Mucosa of descending colon (tissue), 3 donors: ENCODE data around the gene PHF21B. TPM values are rescaled to one million over a fixed set of nuclear protein-coding genes. Genes with fewer than 3 reads are reported as not detected.

Source experiments
- ATAC-seq: fragments of 200-7000 bp; cut with Tn5 transposase; one replicate; pipeline ENCODE4 v1.9.1; 2020; ENCODE audit warnings: mild to moderate bottlenecking, moderate library complexity
- DNase-seq, 3 donors: peaks; one replicate each; pipeline ENCODE4 v3.0.0-alpha.2; 2020
- H3K36me3 ChIP-seq: fragments of 200-600 bp; one replicate; pipeline ENCODE4 v1.8.0; 2021; ENCODE audit warnings: low read depth, mild to moderate bottlenecking
- H3K4me1 ChIP-seq: fragments of 200-600 bp; one replicate; pipeline ENCODE4 v1.8.0; 2021; ENCODE audit warnings: low read depth, mild to moderate bottlenecking
- H3K4me3 ChIP-seq: fragments of 200-600 bp; one replicate; pipeline ENCODE4 v1.8.0; 2021; ENCODE audit warnings: mild to moderate bottlenecking
- H3K9me3 ChIP-seq: fragments of 200-600 bp; one replicate; pipeline ENCODE4 v1.8.0; 2021; ENCODE audit warnings: mild to moderate bottlenecking
- intact Hi-C, 2 donors: fragments of 100-400 bp; cut with DNase I in 1 of 2; cut with micrococcal nuclease in 1 of 2; formaldehyde crosslinking; loops; one replicate each; pipeline versions ENCODE4 v1.11.0 to v1.11.1; 2022; cut with DNase I, micrococcal nuclease
- total RNA-seq, 3 donors: library from RNA; stranded (reverse); fragmentation: NEBNext Ultra II Directional in 2 of 3; extraction: Animal tissue kit (Norgen Biotek cat#: 25700) in 2 of 3; gene quantifications; one replicate each; pipeline versions ENCODE4 v1.2.1 to v1.2.4, GENCODE V29; 2021 to 2023
- TF ChIP-seq, protein P1 (sequence below): fragments of 200-600 bp; IDR thresholded peaks from one replicate; pipeline ENCODE4 v1.8.0; 2022; ENCODE audit warnings: antibody characterized with exemption, mild to moderate bottlenecking
- donor health status: DM: no; HTN: no; CAD: no; lungs with moderate emphysema.
- donor health status: DM: no; HTN: no; CAD: no.
- donor health status: DM: no; HTN: yes; CAD: no.

PHF21B gene
- total RNA-seq, 3 donors from 2014 or later = 0.41 TPM; not detected in 2

- Histone ChIP-seq H3K9me3 (no peaks in the 10 kb centered on the region), H3K4me3 (no peak overlapping the region), H3K4me1 (no peaks in the 10 kb centered on the region), H3K36me3 (no peaks in the 10 kb centered on the region)
- no peak for ATAC-seq
- DNase-seq = peak in 1 of 3 donors; percentile 30
- TF ChIP-seq, protein P1, sequence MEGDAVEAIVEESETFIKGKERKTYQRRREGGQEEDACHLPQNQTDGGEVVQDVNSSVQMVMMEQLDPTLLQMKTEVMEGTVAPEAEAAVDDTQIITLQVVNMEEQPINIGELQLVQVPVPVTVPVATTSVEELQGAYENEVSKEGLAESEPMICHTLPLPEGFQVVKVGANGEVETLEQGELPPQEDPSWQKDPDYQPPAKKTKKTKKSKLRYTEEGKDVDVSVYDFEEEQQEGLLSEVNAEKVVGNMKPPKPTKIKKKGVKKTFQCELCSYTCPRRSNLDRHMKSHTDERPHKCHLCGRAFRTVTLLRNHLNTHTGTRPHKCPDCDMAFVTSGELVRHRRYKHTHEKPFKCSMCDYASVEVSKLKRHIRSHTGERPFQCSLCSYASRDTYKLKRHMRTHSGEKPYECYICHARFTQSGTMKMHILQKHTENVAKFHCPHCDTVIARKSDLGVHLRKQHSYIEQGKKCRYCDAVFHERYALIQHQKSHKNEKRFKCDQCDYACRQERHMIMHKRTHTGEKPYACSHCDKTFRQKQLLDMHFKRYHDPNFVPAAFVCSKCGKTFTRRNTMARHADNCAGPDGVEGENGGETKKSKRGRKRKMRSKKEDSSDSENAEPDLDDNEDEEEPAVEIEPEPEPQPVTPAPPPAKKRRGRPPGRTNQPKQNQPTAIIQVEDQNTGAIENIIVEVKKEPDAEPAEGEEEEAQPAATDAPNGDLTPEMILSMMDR = no peak
- intact Hi-C loops = no loop called here
These were observed 75.9 kb downstream of the PHF21B start for GRCh38 chr22:44933666-44934453.

DNA sequence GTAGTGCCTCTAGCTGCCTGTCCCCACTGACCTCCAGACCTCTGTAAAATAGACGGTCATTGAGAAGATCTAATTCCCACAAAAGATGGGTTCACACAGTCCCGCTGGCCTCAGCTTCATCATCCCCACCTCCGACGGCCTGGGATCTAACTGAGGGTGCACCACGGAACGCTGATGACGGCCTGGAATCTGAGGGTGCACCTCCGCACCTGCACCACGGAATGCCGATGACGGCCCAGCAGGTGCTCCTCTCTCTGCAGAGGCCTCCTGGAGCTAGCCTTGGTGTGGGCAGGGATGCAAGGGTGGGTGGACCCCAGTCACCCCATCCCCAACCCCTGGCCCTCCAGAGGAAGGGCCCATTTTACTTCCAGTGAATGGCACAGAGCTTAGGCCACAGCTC is 77.3 kb downstream of the PHF21B start:
- intact Hi-C loops = no loop called here
- TF ChIP-seq, protein P1 = no peak
- no peak overlapping the region for H3K4me3 ChIP-seq
- DNase-seq (peak in 1 of 3 donors; percentile 22), ATAC-seq (no peak)
- H3K9me3 ChIP-seq = no peaks in the 10 kb centered on the region
- no peaks in the 10 kb centered on the region for H3K4me1 ChIP-seq
- no peaks in the 10 kb centered on the region for H3K36me3 ChIP-seq

DNA sequence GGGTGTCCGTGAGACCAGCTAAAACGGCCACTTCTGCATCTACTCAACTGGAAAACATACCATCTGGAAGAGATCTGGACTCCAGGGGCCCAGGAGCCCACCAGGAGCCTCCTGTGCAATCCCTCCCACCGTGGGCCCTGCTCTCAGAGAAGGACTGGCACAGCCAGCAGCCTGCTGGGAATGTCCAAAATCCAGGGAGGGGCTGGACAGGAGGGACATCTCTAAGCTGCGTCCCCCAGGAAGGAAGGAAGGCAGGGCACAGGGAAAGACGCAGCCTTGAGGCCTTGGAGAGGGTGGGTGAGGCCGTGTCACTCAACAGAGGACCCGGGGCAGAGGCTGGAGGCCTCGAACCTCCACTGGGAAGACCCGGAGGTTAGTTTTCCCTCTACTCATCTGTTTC is 78.0 kb downstream of the PHF21B start:
- TF ChIP-seq, protein P1 = no peak
- Histone ChIP-seq H3K36me3 (no peaks in the 10 kb centered on the region), H3K9me3 (no peaks in the 10 kb centered on the region), H3K4me1 (no peaks in the 10 kb centered on the region), H3K4me3 (no peak overlapping the region)
- intact Hi-C loops = no loop called here
- ATAC-seq = no peak
- peak in 1 of 3 donors; percentile 19 for DNase-seq

GRCh38 chr22:44931077-44931540 is 78.7 kb downstream of the PHF21B start:
- H3K4me1 ChIP-seq = no peaks in the 10 kb centered on the region
- no peaks in the 10 kb centered on the region for H3K36me3 ChIP-seq
- TF ChIP-seq, protein P1 = no peak
- no peaks in the 10 kb centered on the region for H3K9me3 ChIP-seq
- intact Hi-C loops = no loop called here
- DNase-seq (peak in 2 of 3 donors; percentile 12 to 50), ATAC-seq (no peak)
- H3K4me3 ChIP-seq = no peak overlapping the region

DNA sequence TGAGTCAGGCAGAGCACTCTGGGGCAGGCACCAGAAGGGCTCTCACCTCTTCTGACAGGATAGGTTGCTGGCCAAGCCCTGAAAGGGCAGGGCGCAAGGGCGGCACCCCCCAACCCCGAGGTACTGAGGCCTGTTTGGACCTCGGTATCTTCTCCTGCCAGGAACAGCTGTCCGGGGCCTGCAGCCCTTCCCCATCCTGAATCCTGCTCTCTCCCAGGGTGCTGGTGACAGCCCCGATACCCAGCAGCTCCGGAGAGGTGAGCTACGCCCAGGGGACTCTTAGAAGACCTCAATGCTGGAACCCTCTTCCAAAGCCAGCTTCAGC is 79.1 kb downstream of the PHF21B start:
- Histone ChIP-seq H3K4me3 (no peak overlapping the region), H3K4me1 (no peaks in the 10 kb centered on the region), H3K9me3 (no peaks in the 10 kb centered on the region), H3K36me3 (no peaks in the 10 kb centered on the region)
- DNase-seq (peak in 1 of 3 donors; percentile 25), ATAC-seq (no peak)
- TF ChIP-seq, protein P1 = no peak
- intact Hi-C loops = no loop called here
